ENCODE results near the gene THSD4. TPM values are rescaled to one million over a fixed set of nuclear protein-coding genes. Genes with fewer than 3 reads are reported as not detected.

Gene THSD4
- total and polyA plus RNA-seq, 2 of the 8 experiments (the other 6 are each of a cell fraction or from before 2014, with no cell fraction given), result 2.5 to 6.2 TPM

- TF ChIP-seq CTCF (IDR thresholded peaks at IDR 0.05; ENCODE audit: control extremely low read depth in 1 of 3, insufficient read depth in 1 of 3, low read depth in 1 of 3, low read length in 3 of 3), result peak in 2 of 3 experiments; percentile 73 to 90; a peak in 3 of 4 replicates
- no peak for TF ChIP-seq NANOG (IDR thresholded peaks at IDR 0.05; ENCODE audit: insufficient read depth, low read depth, low read length, poor library complexity, severe bottlenecking)
- no peak for TF ChIP-seq RNF2 (IDR thresholded peaks at IDR 0.05; ENCODE audit: borderline replicate concordance, low read depth, low read length, missing control alignments, poor library complexity, severe bottlenecking)
- no peak for TF ChIP-seq HDAC2 (IDR thresholded peaks at IDR 0.05; ENCODE audit: borderline replicate concordance in 1 of 2, low read depth in 2 of 2, low read length in 2 of 2)
These were observed 333.4 kb downstream of the THSD4 start (continued) for GRCh38 chr15:71448688-71449114.

Data from H1 (cell line).